Amniotic epithelial cell (primary cell): ENCODE results near the gene ADCY7.
"Not testable (repeated sequence)": the region's sequence is repeated elsewhere in the genome, so short reads cannot be mapped to it uniquely, and the experiment has no call there.

ENCODE experiments used
- DNase-seq: peaks from one replicate; pipeline ENCODE4 v3.0.0-alpha.2; 2010; ENCODE audit warnings: low read depth

ADCY7 gene

DNA sequence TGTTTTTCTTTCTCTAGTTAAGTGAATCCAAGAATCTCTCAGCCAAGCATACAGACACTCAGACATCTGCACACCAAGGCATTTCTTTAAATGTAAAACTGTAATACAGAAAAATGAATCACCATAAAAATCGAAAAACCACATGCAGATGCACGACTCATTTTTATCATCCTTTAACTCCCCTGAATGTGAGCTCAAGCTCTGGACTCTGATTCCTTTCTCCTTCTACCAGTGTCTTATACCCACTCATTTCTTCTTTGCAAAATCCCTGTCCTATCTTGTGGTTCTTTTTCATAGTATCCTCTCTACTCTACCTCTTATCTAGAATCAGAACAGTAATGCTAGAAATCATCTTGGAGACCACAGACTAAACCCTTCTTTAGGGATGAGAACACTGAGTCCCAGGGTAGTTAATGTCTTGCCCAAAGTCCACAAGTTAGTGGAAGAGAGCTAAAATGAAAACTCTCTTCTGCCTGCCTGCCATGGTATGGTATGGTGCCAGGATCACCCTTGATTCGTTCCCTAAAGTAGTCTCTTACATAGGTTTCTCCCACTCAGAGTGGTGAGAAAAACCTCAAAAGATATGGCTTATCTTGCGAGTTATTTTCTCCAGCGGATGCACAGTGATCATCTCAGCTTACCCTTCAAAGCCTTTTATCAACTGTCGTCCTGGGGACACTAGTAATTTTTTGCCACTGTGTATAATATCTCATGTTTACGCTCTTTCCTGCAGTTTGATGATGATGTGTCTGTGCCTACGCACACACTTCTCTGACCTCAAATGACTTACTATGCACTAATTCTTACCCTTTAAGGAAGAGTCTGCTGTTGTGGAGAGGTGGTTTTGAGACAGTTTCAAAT is 72.2 kb downstream of the ADCY7 start:
- peak; percentile 94 for DNase-seq

DNA sequence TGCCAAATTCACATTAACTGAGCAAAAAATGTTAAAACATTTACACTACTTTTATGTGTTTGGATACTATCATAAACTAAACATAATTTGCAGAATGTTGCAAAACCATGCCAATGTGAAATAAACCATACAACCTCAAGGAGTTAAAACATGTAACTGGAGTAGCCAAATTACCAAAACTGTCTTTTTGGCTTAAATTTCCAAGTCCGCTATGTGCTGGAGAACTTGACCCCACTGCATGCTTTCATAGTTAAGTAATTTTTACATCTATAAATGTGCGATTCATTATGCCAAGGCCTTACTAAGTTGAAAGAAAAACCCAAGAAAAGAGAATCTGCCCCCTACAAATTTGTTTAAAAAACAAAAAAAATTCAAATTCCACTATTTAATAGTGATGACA is 74.2 kb downstream of the ADCY7 start:
- DNase-seq, result no peak

DNA sequence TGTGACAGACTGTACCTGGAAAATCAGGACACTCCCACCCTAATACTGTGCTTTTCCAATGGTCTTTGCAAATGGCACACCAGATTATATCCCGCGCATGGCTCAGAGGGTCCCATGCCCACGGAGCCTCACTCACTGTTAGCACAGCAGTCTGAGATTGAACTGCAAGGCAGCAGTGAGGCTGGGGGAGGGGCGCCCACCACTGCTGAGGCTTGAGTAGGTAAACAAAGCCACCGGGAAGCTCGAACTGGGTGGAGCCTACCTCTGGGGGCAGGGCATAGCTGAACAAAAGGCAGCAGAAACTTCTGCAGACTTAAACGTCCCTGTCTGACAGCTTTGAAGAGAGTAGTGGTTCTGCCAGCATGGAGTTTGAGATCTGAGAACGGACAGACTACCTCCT is 77.2 kb downstream of the ADCY7 start:
- DNase-seq, result not testable (repeated sequence)

DNA sequence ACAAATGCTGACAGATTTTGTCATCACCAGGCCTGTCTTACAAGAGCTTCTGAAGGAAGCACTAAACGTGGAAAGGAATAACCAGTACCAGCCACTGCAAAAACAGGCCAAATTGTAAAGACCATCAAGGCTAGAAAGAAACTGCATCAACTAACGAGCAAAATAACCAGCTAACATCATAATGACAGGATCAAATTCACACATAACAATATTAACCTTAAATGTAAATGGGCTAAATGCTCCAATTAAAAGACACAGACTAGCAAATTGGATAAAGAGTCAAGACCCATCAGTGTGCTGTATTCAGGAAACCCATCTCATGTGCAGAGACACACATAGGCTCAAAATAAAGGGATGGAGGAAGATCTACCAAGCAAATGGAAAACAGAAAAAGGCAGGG is 78.9 kb downstream of the ADCY7 start:
- not testable (repeated sequence) for DNase-seq

DNA sequence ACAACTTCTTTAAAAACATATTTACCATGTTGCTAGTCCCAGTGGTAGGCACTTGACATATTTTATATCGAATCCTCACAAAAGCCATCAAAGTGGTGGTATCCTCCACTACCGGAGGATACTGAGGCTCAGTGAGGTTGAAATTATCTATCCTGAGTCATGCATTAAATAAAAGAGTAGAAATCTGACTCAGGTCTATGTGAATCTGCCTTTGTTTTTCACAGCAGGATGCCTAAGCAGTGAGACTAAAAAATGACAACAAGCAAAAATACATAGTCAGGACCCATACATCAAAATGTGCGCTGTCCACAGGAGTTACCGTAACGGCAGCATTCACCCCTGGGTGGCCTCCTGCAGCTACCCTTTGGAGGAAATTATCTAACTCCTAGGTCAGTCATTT is 84.8 kb downstream of the ADCY7 start:
- DNase-seq, result peak; percentile 48

DNA sequence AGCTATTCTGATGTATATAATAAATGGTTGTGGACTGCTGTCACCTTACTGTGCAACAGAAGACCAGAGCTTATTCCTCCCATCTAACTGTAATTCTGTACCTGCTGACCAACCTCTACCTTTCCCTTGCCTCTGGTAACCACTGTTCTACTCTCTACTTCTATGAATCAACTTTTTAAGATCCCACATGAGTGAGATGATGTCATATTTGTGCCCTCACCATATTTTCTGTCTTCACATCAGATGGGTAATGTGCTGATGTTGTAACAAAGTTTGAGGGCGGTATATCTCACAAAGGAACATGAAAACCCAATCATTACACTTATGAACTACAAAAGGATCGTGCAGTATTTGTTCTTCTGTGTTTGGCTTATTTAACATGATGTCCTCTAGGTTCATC is 85.6 kb downstream of the ADCY7 start:
- no peak for DNase-seq

DNA sequence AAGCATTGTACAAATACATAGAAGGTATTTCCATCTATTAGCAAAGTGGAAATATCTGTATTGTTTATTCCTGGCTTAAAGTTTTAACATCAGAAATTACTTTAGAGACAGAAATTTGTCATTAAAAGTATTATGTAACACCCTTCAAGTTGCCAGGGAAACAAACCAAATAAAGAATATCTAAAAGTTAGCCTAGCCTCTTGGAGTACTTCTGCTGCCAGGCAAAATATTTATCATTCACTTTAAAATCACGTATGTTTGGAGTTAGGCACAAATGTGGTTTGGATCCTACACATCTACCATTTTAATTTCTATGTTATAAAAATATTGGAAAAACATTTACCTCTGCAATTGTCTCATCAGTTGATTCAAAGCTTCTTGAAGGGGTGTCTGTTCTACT is 87.7 kb downstream of the ADCY7 start:
- no peak for DNase-seq

DNA sequence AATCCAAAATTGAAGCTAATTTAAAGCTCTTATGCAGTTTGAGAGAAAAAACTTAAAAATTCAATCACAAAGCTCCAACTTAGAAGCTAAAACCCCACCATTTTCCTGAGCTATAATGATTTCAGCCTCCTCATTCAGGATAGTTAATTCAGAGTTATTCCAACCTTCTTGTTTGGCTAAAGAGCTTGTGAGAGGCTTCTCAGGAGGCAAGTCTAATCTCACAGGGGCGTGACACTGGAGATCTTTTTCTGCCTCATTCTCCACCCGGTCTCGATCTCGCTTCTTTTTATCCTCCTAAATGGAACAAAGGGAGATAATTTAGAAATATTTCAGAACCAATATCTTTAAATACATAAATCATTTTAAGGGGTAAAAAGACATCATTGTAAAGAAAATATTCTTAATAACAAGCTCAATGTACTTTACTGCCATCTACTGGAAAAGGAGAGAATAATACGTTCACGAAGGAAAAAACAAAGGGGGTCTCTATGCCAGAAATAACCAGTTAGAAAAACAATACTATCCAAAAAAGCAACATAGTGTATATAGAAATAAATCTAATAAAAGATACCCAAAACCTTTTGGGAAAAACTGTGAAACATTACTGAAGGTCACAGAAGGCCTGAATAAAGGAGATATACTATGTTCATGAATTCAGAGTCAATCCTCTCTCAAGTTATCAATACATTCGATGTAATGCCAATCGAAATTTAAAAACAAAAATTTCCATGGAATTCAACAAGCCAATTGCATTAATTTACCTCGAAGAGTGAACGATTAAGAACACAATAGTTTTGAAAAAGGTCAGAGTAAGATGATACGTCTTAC is 88.5 kb downstream of the ADCY7 start:
- DNase-seq, result no peak

DNA sequence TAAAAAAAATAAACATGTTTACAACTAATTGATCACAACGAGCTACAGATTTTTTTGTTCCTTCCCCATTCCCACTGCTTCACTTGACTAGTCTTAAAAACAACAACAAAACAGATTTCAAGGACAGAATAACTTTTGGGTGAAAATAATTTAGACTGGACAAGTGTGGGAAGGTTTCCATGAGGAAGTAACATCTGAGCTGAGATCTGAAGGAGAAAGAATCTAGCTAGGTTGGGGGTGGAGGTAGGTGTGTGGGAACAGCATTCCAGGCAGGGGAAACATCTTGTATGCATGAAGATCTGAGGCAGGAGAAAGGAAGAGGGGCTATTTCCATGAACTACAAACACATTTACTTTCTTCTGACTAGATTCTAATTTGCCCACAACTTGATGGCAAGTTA is 93.3 kb downstream of the ADCY7 start:
- DNase-seq, result no peak

DNA sequence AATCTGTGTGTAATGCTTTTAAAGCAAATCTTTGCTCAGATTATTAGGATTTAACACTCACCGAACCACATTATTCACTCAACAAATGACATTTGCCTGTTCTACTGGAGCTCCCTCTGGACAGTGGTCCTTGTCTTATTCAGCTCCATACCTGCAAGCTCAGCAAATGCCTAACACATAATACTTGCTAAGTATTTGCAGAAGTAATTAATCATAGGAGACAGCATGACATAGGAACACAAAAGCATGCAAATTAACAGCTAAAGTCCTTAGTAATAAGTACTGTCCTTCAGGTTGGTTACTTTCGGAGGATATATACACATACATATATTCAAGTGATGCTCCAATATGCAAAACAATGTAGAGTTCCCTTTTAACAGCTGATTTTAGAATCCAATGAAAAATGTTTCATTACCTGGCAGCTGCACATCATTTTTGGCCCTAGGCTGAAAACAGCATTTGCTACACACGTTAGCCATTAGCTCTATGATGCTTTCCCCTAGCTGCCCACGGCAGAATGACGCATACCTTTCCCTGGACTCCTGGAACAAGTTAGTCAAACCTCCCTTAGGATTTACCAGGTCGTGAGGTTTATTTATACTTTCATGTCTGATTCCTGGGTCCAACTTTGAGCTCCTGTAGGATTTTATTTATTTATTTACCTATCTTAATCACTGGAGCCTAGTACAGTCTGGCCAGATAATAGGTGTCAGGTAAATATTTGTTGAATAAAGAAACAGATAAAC is 93.9 kb downstream of the ADCY7 start:
- peak; percentile 51 for DNase-seq

DNA sequence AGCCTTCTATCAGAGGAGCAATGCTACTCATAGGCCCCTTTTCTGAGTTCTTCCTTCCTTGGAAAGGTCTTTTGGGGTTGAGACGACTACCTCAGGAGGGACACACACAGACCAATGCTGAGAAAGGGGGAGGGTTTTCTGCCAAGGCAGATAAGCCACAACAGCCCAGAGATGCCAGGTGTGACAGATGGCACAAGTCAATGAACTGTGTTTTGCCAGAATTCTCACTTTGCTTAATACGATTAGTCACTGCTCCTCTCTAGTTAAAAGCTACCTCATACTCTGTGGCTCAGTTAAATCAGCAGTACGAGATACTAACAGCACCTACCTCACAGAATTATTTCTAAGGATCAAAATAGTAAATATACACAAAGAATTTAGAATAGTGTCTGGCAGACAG is 94.4 kb downstream of the ADCY7 start:
- peak; percentile 37 for DNase-seq

DNA sequence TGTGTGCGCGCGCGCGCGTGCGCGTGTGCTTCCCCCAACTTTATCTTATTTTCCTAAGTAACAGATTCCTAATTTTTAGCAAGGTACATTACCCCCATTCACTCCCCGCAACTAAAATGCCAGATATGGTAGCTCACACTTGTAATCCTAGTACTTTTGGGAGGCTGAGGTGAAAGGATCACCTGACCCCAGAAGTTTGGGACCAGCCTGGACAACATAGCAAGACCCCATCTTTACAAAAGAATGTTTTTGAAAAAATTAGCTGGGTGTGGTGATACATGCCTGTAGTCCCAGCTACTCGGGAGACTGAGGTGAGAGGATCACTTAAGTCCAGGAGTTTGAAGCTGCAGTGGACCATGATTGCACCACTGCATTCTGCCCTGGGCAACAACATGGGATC is 97.3 kb downstream of the ADCY7 start:
- no peak for DNase-seq

DNA sequence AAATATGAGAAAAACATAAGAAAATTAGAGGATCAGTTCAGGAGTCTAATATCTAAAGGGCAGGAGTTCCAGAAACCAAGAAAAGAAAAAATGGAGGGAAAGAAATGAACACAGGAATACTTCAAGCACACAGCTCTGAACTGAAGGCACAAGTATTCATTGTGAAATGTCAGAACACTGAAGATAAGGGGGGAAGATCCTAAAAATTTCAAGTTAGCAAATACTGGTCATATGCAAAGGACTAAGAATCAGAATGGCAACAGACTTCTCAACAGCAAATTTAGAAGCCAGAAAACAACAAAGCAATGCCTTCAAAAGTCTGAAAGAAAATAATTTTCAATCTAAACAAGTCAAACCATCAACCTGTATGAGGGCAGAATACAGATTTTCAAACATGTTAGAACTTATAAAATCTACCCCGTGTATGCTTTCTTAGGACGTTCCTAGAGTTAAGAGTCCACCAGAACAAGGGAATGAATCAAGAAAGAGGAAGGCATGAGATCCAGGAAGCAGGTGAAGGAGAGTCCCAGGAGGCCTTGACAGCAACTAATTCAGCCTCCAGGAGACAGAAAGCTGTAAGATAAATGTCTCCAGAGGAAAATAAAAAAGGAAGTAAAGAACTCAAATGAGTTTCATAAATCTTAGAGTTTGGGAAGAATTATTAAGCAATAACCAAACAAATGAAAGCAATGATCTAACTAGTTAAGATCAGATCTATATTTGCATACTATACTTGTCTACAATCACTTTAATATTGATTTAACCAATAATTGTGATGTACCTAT is 99.6 kb downstream of the ADCY7 start:
- no peak for DNase-seq
